GM18909 (cell line): ENCODE results near the gene TMEM119.
"Not testable (repeated sequence)": the region's sequence is repeated elsewhere in the genome, so short reads cannot be mapped to it uniquely, and the experiment has no call there.

Experiments used
- ATAC-seq: cut with Tn5 transposase; IDR thresholded peaks from one replicate; pipeline ENCODE4 v1.9.1; 2021; ENCODE audit warnings: mild to moderate bottlenecking; ENCODE audit not compliant: unreplicated experiment, poor library complexity

TMEM119 gene

DNA sequence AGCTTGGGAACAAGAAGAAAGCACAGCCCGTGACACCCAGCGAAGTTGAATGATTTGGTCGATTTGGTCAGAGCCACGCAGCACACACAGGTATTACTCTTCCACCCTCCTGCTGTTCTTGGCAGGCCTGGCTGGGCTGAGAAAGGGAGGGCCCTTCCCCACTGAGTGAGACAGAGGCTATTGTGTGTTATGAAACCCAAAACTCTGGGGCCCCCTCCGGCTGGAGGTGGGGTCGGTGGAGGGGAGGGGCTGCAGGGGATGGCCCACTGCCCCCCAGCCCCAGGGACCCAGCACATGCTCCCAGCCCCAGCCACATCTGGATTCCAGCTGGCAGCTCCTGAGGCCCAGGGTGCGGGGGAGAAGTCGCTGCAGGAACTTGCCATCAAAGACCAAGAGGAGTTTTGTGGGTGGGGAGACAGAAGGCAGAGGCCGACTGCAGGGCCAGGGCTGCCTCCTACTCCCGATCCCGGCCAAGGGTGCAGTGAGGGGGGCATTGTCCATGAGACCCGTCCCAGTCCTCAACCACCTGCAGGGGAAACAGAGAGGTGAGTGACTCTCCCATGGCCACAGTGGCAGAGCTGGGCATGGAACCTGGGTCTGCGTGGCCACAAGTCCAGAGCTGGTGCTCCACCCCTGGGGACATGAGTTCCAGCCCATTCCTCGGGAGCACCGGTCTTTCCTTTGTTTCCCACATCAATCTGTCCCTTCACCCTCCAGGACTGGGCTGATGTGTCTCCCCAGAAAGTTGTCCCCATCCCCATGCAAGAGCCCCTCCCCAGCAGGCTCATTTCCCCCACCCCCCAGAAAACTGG is 8.7 kb downstream of the TMEM119 start:
- no peak for ATAC-seq

DNA sequence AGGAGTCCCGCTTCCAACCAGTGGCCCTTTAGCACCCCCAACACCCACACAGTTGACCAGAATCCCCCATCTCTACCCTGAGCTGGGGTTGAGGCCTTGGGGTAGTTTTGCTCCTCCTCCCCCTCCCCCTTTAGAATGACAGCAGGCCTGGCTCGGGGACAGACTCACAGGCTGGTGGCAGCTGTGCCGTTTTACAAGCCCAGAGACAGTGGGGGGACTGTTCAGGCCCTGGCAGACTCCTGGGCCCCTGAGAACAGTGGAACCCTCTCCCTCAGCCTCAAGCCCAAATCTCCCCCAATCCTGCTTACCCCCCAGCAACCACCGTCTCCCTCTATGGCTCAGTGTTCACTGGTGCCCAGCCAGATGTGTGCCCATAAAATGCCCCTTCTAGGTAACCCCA is 10.1 kb downstream of the TMEM119 start:
- ATAC-seq, result no peak

DNA sequence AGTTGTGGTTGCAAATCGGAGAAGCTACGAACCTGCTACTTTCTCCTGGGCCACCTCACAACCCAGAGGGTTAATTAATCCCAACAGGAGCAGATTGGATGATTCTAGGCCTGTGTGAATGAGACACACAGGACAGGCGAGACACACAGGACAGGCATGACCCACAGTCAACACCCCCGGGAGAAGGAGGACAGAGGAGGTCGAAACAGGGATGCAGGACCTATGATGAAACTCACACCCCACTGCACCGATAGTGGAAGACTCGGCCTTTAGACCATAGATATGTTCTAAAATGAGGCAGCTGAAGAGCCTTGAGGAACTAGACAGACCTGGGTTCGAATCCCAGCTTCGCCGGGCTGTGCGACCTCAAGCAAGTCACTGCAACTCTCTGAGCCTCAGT is 11.6 kb downstream of the TMEM119 start:
- no peak for ATAC-seq

DNA sequence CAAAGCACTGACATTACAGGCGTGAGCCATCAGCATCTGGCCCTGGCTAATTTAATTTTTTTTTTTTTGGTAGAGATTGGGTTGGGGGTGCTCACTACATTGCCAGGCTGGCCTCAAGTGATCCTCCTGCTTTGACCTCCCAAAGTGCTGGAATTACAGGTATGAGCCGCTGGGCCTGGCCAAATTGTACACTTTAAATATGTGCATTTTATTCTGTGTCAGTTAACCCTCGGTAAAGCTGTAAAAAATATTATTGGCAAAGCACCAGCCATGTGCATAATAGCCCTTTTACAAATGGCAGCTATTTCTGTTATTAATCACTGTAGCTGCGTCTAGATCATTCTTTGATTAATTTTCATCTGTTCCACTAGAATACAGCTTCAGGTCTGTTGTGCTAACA is 12.0 kb downstream of the TMEM119 start:
- ATAC-seq, result no peak

DNA sequence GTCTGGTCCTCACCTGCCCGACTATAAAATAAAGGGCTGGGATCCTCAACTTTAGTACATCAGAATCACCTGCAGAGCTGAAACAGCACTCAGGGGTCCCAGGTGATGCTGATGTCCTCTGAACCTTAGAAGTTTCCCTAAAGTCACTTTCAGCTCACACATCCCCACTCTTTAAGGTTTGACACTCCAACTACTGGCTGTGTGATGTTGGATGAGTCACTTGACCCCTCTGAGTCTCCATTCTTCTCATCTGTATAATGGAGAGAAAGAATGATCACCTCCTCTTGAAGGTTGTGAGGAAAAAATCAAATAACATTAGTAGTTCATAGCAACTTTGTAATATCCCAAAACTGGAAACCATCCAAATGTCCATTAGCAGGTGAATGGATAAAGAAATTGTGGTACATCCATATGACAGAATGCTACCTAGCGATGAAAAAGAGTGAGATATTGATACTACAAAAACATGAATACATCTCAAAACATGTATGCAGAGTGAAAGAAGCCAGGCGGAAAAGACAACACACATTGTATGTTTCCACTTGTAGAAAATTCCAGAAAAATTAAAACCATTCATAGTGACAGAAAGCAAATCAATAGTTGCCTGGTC is 13.3 kb downstream of the TMEM119 start:
- ATAC-seq, result no peak

DNA sequence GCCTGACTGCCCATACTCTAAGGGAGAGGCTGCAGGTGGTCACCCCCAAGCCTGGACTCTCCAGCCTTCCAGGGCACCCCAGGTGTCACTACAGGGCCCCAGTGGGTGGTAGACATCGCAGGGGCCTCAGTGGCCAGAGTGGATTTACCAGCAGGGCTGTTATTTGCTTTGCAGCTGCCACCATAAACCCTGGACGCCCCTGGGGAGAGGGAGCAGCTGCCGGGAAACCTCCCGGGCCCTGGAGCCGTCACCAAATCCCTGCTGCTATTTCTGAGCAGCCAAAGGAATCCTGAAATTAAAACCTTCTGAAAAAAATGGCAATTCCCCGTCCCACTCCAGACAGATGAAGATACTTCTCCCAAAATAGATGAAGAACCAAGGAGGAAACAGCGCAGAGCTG is 13.9 kb downstream of the TMEM119 start:
- no peak for ATAC-seq

DNA sequence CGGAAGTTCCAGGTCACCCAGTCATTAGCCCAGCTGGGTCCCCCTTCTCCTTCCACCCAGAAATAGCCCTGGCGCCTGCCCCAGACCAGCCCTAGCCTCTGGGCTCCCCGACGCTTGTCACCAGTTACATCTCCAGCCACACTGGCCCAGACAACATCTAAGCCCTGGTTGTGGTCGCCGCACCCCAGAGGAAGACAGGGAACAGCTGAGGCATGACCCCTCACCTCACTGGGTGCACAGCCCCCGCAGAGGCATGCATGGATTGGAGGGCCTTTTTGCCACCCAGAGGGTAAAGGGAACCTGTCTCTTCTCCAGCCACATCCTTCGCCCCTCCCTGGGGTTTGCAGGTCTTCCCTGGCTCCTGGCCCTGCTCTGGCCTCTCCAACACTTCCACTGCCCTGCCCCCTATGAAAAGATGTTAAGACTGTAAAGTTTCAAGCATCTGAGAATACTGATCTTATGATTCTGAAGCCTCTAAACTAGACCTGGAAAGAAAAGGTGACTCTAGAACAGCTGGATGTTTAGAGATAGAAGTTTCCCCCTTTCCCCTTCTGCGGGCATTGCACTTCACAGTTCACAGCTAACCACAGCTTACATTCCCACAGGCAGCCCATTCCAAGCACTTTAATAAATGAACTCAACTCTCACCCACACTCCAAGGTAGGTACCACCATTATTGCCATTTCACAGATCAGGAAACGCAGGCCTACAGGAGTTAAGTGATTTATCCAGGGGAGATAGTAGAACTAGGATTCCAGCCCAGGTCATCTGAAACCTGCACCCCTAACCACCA is 14.7 kb downstream of the TMEM119 start:
- no peak for ATAC-seq

DNA sequence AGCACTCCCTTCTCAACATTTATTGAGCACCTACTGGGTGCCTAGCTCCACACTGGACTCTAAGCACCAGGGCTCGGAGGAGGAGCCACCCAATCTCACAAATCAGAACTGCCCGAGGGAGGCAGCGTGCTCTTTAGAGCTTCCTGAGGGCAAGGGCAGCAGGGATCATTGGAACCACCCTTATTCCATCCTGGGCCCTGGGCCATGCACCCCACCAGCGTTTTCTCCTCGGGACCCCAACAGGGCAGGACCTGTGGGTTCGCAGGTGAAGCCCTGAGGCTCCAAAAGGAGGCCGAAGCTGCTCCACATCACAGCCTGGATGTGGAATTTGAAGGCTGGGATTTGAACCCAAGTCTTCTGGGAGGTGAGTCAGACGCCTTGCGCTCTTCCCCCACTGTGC is 15.4 kb downstream of the TMEM119 start:
- no peak for ATAC-seq

DNA sequence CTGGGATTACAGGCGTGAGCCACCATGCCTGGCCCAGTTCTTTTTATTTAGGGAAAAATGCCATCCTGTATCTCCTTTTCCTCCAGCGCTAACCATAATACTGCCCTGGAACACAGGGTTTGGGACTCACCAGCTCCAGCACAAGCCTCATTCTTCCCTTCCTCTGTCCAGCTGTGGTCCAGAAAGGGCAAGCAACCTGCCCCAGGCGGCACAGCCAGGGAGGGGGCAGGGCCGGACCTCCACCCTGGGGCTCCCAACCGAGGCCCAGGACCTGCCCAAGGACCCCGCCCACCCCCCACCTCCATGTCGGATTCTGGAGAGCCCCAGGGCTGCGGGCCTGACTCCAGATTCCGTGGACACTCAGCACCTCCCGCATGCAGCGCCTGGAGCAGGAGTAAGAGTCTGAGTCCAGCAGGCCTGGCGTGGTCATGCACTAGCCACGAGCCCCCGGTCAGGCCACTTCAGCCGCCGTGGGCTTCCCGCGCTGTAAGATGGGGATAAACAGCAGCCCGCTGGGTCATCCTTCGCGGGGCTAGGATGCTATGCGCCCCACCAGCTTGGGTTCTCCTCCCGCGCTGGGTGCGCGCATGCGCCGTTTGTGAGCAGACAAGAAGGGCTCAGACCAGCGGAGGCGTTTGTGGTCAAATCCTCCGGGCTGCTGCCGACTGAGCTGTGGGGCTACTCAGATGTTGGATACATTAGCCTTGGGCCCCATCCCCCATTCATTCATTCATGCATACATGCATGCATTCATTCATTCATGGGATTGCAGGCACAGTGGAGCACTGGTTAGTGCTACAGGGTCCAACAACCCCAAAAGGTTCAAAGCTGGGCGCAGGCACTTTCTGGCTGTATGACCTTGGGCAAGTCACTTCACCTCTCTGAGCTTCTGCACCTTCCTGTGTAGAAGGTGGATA is 16.3 kb downstream of the TMEM119 start:
- ATAC-seq, result no peak

DNA sequence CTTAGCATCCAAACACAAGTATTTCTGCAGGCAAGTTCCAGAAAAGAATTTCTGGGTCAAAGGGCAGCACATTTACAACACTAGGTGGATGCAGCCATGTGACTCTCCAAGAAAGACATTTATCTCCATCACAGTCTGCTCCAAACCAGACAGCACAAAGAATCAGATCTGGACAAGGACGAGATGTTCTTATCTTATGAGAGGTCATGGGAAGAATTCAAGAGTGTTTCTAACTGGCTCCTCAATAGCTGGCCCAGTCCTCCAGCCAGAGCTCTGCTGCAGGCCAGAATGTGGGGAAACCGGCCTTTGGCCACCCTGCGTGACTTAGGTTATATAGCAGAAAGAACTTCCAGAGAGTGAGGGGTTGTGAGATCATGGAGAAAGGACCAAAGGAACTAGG is 17.4 kb downstream of the TMEM119 start:
- ATAC-seq, result no peak

DNA sequence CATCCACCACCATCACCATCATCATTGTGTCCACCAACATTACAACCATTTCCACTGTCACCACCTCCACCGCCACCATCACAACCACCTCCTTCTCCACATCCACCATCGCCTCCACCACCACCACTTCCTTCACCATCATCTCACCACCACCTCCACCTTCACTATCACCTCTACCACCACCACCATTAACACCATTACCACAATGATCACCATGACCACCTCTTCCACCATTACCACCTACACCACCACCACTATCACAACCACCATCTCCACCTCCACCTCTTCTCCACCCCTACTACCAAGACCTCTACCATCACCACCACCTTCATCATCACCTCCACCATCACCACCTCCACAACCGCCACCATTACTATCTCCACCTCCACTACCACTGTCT is 19.1 kb downstream of the TMEM119 start:
- ATAC-seq, result no peak

DNA sequence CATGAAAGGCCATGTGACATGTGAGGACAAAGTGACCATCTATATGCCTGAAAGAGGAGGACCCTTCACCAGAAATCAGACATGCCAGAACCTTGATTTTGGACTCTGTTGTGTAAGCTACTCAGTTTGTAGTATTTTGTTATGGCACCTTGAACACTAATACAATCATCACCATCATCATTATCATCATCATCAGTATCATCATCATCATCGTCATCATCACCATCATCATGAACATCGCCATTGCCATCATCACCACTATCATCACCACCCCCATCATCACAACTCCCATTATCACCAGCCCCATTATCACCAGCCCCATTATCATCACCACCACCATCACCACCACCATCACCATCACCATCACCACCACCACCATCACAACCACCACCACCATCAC is 19.6 kb downstream of the TMEM119 start:
- no peak for ATAC-seq

DNA sequence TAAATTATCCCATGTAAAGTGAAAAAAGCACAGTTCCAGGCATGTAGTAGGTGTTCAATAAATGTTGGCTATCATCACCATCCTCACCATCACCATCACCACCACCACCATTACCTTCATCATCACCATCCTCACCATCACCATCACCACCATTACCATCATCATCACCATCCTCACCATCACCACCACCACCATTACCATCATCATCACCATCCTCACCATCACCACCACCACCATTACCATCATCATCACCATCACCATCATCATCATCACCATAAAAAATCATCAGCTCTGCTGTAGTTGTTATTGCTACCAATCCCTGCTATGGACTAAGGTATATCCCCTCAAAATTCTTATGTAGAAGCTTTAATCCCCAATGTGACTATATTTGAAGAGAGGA is 20.4 kb downstream of the TMEM119 start:
- ATAC-seq, result no peak

DNA sequence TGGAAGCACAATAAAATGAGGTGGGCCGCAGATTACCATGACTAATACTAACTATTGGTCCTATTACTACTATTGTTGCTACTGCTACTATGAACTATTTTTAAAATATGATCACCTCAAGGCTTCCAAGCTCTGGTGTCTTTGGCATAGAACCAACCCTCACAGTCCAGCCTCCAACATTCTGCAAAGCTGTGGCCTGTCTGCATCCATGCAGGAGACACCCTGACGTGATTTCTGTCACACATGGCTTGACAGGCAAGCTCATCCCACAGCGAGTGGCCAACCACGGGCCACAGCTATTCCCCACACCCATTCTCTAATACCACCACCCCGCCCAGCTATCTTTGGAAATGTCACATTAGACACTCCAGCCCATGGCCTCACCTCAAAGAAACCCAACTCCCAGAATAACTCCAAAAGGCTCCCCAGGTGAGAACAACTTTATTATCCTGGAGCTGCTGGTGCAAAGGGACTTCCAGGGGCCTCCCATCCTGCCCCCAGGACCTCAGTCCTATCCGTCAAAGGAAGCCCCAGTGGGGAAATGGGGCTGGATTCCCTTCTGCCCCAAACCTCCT is 21.1 kb downstream of the TMEM119 start:
- ATAC-seq, result no peak

DNA sequence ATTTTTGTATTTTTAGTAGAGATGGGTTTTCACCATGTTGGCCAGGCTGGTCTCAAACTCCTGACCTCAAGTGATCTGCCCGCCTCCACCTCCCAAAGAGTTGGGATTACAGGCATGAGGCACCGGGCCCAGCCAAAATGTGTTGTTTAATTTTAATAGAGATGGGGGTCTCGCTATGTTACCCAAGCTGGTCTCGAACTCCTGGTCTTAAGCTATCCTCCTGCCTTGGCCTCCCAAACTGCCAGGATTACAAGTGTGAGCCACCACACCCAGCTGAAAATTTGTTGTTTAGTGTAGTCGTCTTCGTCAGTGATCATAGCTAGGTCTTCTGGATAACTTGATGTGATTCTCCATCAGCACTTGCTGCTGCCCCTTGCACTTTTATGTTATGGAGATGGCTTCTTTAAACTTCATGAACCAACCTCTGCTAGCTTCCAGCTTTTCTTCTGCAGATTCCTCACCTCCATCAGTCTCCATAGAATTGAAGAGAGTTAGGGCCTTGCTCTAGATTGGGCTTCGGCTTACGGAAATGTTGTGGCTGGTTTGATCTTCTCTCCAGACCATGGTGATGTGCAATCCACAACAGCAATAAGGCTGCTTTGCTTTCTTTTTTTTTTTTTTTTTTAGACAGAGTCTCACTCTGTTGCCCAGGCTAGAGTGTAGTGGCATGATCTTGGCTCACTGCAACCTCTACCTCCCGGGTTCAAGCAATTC is 22.5 kb downstream of the TMEM119 start:
- no peak for ATAC-seq

DNA sequence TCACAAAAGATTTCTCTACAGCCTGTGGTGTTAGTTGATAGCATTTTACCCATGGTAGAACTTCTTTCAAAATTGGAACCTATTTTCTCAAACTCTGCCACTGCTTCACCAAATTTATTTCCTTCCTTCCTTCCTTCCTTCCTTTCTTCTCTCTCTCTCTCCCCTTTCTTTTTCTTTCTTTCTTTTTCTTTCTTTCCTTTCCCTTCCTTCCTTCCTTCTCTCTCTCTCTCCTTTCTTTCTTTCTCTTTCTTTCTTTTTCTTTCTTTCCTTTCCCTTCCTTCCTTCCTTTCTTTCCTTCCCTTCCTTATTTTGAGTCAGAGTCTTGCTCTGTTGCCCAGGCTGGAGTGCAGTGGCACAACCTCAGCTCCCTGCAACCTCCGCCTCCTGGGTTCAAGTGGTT is 23.6 kb downstream of the TMEM119 start:
- ATAC-seq, result not testable (repeated sequence)

DNA sequence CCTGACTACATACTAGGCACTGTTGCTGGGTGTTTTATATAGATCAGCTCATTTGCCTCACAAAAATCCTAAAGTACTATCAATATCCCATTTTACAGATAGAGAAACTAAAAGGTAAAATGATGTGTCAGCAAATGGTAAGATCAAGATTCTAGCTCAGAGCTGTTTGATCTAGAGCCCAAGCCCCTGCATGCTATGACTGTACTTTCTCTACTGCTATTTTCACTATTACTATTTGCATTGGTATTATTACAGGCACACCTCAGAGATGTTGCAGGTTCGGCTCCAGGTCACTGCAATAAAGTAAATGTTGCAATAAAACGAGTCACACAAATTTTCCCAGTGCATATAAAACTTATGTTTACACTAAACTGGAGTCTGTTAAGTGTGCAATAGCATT is 24.6 kb downstream of the TMEM119 start:
- no peak for ATAC-seq

DNA sequence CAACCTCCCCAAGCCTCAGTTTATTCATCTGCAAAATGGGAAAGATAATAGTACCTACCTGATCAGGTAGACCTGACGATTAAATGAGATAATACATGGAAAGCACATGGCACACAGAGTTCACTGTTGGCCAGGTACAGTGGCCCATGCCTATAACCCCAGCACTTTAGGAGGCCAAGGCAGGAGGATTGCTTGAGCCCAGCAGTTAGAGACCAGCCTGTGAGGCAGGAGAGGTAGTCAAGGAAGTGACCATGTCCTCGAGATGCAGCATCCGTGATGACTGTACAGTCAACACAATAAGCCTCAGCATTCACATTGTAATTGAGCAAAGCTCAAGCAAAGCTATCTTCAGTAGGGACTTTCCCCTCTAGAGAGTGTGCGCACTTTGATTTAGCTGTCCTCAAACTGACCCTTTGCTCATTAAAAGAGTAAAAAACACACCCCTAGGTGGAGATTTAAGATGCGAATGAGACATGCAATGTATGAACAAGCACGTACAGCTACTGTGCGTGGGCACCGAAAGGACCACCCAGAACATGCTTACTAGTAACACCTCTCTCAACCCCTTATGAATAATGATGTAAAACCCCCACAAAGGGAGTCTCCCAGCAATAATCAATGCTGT is 25.6 kb downstream of the TMEM119 start:
- ATAC-seq, result peak; percentile 35

DNA sequence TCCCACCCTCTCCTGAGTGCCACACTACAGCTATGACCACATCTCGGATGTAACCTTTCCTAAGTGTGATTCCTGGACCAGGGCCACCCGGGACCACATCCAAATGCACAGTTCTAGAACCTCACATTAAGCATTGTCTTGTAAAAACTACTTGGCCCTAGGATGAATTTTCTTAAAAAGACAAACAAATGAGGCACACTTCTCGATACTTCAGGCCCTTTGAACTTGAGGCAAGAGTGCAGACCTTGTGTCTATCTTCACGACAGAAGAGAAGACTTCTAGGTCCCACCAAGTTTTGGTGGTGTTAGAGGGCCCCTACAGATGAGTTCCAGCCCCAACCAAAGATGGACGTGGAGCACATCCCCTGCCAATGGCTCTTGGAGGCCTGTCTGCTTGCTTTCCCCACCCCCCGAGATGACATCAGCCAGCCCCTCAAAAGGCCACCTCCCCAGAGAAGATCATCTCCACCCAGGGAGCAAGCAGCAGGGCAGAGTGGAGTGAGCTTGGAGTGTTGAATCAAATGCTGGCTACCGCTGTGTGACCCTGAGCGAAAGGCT is 26.2 kb downstream of the TMEM119 start:
- ATAC-seq, result no peak
